Measurements from ENCODE around the gene SPINT1.
"Not testable (repeated sequence)": the region's sequence is repeated elsewhere in the genome, so short reads cannot be mapped to it uniquely, and the experiment has no call there.

The SPINT1 gene

DNA sequence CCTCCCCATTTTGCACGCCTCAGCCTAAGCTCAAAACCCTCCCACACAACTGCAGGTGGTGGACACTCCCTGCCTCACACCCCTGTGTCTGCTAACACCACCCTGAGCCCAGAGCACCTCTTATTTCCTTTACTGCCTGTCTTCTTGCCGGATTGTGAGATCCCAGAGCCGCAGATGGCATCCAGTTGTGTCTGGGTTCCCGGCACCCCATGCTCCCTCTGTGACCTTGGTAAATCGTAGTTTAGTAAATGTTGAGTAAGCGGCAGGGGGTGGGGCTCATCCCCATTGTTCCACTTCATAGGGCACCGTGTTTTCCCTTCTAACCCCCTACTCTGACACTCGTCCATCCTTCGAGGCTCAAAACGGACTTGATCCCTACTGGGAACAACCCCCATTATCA lies 14.9 kb downstream of the SPINT1 start:
- Mint-ChIP-seq H3K27me3 (ENCODE audit: low read depth) (no peaks in the 10 kb centered on the region), H3K36me3 (ENCODE audit: low read depth) (no peaks in the 10 kb centered on the region), H3K4me1 (ENCODE audit: low read depth) (peaks cover 10% of the 10 kb centered on the region), H3K4me3 (no peak overlapping the region), H3K9me3 (no peaks in the 10 kb centered on the region), H3K27ac (no peak overlapping the region)
- no peak for DNase-seq (ENCODE audit: low spot score)

DNA sequence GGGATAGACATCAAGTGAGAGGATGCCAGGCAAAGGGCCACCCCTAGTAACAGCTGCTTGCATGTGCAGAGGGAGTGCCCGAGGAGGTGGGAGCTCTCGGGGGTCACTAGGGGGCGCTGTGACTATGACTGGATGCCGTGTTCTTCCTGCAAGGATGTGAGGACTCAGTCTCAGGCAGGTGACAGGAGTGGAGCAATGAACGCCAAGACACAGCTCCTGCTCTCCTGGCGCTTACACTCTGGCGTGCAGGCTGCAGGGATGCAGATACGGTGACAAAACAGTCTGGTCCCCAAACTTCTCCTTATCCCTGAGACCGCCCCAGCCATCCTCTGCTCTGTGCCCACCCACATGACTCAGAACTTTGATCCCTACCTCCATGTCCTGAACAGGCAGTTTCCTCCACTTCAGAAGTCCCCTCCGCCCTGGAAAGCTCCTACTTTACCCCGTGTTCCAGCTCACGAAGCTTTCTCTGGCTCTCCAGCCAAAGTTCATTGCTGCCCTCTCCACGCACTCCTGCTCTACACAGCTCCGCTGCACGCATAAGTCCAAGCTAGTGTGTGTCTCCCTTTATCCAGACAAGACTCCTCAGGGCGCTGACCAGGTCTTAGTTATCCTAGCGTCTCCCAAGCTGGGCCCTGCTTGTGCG lies 15.5 kb downstream of the SPINT1 start:
- peak; percentile 73 for DNase-seq (ENCODE audit: low spot score)
- Mint-ChIP-seq H3K27me3 (ENCODE audit: low read depth) (no peaks in the 10 kb centered on the region), H3K4me1 (ENCODE audit: low read depth) (peaks cover 10% of the 10 kb centered on the region), H3K4me3 (no peak overlapping the region), H3K9me3 (no peaks in the 10 kb centered on the region), H3K36me3 (ENCODE audit: low read depth) (no peaks in the 10 kb centered on the region), H3K27ac (no peak overlapping the region)

DNA sequence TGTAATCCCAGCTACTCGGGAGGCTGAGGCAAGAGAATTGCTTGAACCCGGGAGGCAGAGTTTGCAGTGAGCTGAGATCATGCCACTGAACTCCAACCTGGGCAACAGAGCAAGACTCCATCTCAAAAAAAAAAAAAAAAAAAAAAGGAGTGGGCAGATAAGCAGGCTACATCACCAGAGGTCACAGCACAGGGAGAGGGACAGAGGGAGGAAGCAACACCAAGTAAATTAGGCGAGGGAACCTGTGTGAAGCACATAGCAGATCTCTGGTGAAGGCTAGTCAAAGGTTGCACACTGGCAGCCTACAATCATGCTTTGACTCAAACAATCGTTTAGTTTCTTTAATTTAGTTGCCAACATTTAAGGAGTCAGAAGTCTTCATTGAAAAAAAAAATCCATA lies 17.3 kb downstream of the SPINT1 start:
- not testable (repeated sequence) for H3K9me3 Mint-ChIP-seq; H3K27me3 Mint-ChIP-seq (ENCODE audit: low read depth); H3K27ac Mint-ChIP-seq; DNase-seq (ENCODE audit: low spot score); H3K36me3 Mint-ChIP-seq (ENCODE audit: low read depth); H3K4me3 Mint-ChIP-seq
- H3K4me1 Mint-ChIP-seq (ENCODE audit: low read depth): peaks cover 10% of the 10 kb centered on the region

DNA sequence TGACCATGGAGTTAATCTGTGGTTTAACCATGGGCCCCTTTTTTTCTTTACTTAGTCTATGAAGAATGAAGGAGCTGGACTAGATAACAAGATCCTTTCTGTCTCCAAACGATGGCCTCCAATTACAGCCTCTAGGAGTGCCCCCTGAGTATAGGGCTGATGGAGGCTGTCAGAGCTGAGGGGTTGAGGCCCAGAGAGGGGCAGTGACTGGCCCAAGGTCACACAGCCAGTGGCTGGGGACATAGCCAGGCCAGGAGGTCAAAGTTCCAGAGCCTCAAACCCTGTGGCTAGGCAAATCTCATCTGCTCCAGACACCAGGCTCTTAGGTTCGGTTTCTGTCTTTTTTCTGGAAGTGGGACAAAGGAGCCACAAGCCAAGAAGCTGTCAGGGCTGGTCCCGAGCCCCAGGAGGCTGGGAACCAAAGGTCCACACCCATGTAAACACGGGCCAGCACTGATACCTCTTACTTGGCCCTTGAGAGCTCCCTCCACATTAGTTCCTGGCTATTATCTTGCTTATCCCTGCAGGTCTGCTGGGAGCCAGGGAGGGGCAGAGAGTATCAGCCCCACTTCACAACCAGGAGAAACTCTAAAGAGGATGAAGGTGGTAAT lies 19.9 kb downstream of the SPINT1 start:
- H3K9me3 Mint-ChIP-seq: no peaks in the 10 kb centered on the region
- DNase-seq (ENCODE audit: low spot score): no peak
- peaks cover 9% of the 10 kb centered on the region for H3K4me1 Mint-ChIP-seq (ENCODE audit: low read depth)
- H3K27ac Mint-ChIP-seq: no peak overlapping the region
- no peak overlapping the region for H3K4me3 Mint-ChIP-seq
- H3K27me3 Mint-ChIP-seq (ENCODE audit: low read depth): no peaks in the 10 kb centered on the region
- H3K36me3 Mint-ChIP-seq (ENCODE audit: low read depth): no peaks in the 10 kb centered on the region

DNA sequence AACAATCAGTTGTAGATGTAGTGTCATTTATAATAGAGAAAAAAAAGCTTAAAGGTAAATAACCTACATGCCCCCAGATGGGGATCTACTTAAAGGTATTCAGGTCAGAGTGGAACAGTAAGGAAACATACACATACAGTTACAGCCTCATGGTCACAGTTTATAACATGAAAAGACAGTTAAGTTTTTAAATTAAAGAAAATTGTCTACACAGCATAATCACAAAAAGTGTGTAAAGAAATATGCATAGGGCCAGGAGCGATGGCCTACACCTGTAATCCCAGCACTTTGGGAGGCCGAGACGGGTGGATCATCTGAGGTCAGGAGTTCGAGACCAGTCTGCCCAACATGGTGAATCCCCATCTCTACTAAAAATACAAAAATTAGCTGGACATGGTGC lies 23.4 kb downstream of the SPINT1 start:
- DNase-seq (ENCODE audit: low spot score): no peak
- Mint-ChIP-seq H3K27me3 (ENCODE audit: low read depth) (peaks cover 5% of the 10 kb centered on the region), H3K4me1 (ENCODE audit: low read depth) (no peaks in the 10 kb centered on the region), H3K9me3 (no peaks in the 10 kb centered on the region), H3K36me3 (ENCODE audit: low read depth) (no peaks in the 10 kb centered on the region), H3K27ac (no peak overlapping the region), H3K4me3 (no peak overlapping the region)

DNA sequence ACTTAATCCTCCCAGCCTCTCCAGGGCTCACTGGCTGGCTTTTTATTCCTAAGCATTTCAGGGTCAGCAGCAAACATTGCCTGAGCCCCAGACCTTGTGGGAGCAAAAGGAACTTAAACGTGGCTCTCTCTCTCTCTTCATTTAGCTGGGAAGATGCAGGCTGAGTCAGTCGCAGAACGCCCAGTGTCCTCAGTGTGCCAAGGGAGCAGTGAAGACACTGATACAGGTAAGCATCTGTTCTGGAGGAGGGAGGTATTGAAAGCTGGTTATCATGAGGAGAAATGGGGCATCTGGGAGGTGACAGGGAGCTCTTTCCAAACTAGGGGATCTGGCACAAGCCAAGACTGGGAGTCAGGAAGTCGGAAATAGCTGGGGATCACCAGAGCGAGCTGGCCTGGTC lies 25.8 kb downstream of the SPINT1 start:
- Mint-ChIP-seq H3K36me3 (ENCODE audit: low read depth) (no peaks in the 10 kb centered on the region), H3K27ac (no peak overlapping the region), H3K9me3 (no peaks in the 10 kb centered on the region), H3K4me3 (no peak overlapping the region), H3K4me1 (ENCODE audit: low read depth) (peaks cover 6% of the 10 kb centered on the region), H3K27me3 (ENCODE audit: low read depth) (peaks cover 11% of the 10 kb centered on the region)
- DNase-seq (ENCODE audit: low spot score): no peak

DNA sequence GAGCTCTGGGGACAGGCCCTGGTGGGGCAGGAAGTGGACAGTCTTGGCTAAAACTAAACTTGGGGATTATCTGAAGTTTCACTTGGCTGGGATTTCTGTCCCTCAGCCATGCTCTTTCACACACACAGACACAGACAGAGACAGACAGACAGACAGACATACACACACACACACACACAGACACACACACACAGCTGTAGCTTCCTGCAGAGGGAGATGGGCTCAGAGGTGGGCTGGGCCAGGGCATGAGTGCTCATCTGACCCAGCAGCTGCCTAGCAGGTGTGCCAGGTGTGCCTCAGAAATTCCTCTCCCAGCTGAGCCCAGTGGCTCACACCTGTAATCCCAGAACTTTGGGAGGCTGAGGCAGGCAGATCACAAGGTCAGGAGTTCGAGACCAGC lies 26.9 kb downstream of the SPINT1 start:
- no peak overlapping the region for H3K27ac Mint-ChIP-seq
- DNase-seq (ENCODE audit: low spot score): no peak
- H3K27me3 Mint-ChIP-seq (ENCODE audit: low read depth): peaks cover 12% of the 10 kb centered on the region
- no peak overlapping the region for H3K4me3 Mint-ChIP-seq
- no peaks in the 10 kb centered on the region for H3K9me3 Mint-ChIP-seq
- no peaks in the 10 kb centered on the region for H3K36me3 Mint-ChIP-seq (ENCODE audit: low read depth)
- peaks cover 6% of the 10 kb centered on the region for H3K4me1 Mint-ChIP-seq (ENCODE audit: low read depth)

DNA sequence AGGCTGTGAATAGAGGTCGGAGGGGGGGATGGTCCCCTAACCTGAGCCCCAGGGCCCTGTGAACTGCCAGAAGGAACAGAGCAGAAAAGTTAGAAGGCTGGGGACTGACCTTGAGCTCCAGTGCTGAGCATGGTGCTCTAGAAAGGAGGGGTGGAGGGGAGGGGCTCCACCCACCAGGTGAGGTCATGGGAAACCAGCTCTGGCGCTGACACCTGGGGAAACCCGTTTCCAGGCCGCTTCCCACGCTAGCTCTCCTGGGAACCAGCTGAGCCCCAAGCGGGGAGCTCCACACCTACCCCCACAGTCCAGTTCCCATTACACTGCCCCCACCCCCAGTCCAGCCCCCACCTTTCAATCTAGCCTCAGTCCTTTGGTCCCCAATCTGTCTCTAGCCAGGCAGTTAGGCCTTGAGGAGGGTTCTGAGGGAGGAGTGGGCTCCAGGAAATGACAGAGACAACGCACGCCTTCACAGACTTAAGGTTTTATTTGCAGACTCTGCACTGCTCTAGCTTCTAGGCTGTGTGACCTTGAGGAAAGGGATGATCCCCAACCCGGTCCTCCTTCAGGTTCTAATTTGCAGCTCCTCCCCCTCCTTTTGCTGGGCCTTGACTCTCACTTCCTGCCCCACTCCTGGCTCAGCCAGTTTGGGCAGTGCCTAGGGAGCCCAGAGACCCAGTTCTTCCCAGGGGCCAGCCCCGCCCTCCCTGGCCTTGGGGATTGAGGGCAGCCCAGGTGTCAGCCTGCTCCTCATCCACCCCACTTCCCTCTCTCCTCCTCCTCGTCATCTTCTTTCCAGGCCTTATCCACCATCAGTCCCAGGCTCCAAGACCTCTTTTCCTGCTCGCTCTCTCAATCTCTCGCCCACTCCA lies 28.1 kb downstream of the SPINT1 start:
- H3K36me3 Mint-ChIP-seq (ENCODE audit: low read depth): no peaks in the 10 kb centered on the region
- no peaks in the 10 kb centered on the region for H3K9me3 Mint-ChIP-seq
- DNase-seq (ENCODE audit: low spot score): no peak
- H3K27me3 Mint-ChIP-seq (ENCODE audit: low read depth): peaks cover 18% of the 10 kb centered on the region
- H3K4me1 Mint-ChIP-seq (ENCODE audit: low read depth): peaks cover 6% of the 10 kb centered on the region
- no peak overlapping the region for H3K27ac Mint-ChIP-seq
- H3K4me3 Mint-ChIP-seq: no peak overlapping the region

DNA sequence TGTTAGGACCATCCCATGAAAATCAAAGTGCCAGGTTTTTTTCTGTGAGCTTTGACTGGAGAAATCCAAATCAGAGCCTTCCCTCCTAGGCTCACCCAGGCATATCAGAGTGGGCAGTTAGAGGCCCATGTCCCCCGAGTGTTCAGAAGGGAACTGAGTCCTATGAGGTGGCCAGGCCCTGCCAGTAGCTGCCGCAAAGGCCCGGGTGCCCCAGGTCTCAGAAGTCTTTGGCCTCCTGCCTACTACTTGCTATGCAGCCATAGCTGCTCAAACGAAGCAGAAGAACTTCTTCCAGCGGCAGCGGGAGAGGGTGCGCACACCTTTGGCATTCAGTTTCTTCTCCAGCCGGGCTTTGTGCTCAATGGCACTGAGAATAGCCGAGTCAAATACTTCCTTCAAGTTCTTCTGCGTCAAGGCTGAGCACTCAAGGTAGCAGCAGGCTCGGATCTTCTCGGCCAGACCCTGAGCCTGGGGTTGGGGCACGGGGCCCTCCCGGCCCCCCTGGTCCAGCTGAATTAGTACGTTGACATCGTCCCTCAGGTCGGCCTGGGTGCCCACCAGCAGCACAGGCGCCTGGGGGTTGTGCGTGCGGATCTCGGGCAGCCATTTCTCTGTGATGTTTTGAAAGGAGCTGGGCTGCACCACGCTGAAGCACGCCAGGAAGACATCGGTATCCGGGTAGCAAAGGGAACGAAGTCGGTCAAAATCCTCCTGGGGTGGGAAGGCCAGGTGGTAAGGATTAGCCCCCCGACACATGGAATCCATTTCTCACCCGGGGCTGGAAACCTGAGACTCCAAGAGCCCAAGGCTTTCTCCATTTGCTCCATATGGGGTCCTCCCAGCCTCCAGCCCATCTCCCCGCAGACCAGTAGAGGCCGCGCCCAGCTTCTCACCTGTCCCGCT lies 29.2 kb downstream of the SPINT1 start:
- H3K9me3 Mint-ChIP-seq: no peaks in the 10 kb centered on the region
- H3K27me3 Mint-ChIP-seq (ENCODE audit: low read depth): peaks cover 18% of the 10 kb centered on the region
- no peaks in the 10 kb centered on the region for H3K36me3 Mint-ChIP-seq (ENCODE audit: low read depth)
- no peak for DNase-seq (ENCODE audit: low spot score)
- H3K4me1 Mint-ChIP-seq (ENCODE audit: low read depth): peaks cover 6% of the 10 kb centered on the region
- H3K27ac Mint-ChIP-seq: no peak overlapping the region
- H3K4me3 Mint-ChIP-seq: peak overlapping the region; percentile 74

DNA sequence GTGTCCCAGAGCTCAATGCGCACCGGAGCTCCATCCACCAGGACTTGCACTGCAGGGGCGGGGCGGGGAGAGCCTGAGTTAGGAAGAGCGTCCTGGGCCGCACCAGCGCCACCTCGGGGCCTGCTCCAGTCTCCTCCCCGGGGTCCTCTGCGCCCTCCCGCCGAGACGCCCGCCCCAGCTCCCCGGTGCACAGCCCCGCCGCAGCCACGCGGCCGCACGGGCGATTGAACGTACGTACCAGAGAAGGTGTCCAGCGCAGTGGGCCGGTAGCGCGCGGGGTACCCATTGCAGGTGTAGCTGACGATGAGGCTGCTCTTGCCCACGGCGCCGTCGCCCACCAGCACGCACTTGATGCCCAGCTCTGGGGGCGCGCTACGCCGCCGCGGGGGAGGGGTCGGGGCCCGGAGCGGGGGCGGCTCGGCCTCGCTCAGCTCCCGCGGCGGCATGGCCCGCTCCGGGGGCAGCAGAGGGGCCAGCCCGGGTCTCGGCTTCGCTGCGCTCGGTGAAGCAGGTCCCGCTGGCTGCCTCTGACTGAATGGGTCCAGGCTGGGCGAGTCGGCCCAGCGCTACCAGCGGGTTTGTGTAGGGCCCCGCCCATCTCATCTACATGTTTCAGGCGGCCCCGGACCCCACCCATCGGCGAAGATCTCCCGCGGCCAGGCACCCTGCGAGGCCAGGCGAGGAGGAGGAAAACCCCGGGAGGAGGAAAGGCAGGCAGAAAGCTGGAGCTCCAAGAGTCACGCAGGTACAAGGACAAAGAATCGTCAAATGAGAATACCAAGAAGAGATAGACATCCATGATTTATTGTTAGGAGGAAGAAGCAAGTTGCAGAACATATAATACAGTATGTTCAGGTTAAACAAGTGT lies 30.1 kb downstream of the SPINT1 start, which contains the start of gene RHOV:
RHOV (minus strand) TSS at position 541 of the 868 bp plus-strand sequence; CDS start at position 446, 95 bp downstream.
- H3K36me3 Mint-ChIP-seq (ENCODE audit: low read depth): no peaks in the 10 kb centered on the region
- peaks cover 11% of the 10 kb centered on the region for H3K4me1 Mint-ChIP-seq (ENCODE audit: low read depth)
- peak within 1 kb of the TSS; percentile 6 for H3K27ac Mint-ChIP-seq
- H3K9me3 Mint-ChIP-seq: no peaks in the 10 kb centered on the region
- H3K4me3 Mint-ChIP-seq: peak within 1 kb of the TSS; percentile 86
- DNase-seq (ENCODE audit: low spot score): peak; percentile 67
- peaks cover 18% of the 10 kb centered on the region for H3K27me3 Mint-ChIP-seq (ENCODE audit: low read depth)

DNA sequence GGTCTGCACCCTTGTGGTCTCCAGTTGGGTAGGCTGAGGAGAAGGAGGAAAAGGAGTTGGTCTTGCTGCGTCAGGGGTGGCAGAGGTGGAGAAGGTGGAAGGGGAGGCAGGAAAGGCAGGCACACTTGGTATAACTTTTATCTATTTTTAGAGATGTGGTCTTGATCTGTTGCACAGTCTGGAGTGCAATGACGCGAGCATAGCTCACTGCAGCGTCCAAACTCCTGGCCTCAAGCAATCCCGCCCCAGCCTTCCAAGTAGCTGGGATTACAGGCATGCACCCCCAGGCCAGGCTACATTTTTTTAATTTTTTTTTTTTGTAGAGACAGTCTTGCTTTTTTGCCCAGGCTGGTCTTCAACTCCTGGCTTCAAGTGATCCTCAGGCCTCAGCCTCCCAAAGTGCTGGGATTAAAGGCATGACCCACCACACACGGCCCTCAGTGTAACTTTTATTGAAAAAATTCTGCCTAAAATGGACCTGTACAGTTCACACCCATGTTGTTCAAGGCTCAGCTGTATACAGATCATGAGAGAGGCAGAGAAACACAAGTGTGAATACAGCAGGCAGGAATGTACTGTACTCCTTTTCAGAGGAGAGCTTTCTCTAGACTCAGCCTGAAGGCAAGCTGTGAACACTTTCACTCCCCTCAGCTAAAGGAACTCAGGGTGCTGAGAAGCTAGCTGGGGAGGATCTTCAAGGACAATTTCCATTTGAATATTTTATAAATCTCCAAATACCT lies 32.3 kb downstream of the SPINT1 start:
- H3K4me3 Mint-ChIP-seq: no peak overlapping the region

DNA sequence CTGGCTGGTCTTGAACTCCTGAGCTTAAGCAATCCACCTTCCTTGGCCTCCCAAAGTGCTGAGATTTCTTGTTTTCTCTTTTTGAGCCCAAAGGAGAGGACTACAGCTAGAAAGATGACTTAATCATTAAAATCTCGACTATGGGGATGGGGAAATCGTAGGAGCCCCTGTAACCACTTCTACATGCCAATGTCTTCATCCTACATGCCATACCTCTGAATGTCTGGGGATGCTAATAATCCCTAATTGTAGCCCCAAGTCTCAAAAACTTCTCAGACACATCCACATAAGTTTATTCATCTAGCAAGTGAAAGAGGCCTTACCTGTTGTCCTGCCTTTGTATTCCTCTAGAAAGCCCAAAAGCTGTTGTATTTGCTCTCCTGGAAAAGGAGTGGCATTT lies 33.8 kb downstream of the SPINT1 start:
- Mint-ChIP-seq H3K9me3 (no peaks in the 10 kb centered on the region), H3K27ac (no peak overlapping the region), H3K36me3 (ENCODE audit: low read depth) (no peaks in the 10 kb centered on the region), H3K4me1 (ENCODE audit: low read depth) (peaks cover 15% of the 10 kb centered on the region), H3K4me3 (no peak overlapping the region), H3K27me3 (ENCODE audit: low read depth) (peaks cover 13% of the 10 kb centered on the region)
- no peak for DNase-seq (ENCODE audit: low spot score)

More for the DNA sequence above, 32.3 kb downstream of the SPINT1 start:
- no peak overlapping the region for H3K27ac Mint-ChIP-seq
- no peaks in the 10 kb centered on the region for H3K9me3 Mint-ChIP-seq
- no peak for DNase-seq (ENCODE audit: low spot score)
- no peaks in the 10 kb centered on the region for H3K36me3 Mint-ChIP-seq (ENCODE audit: low read depth)
- peaks cover 15% of the 10 kb centered on the region for H3K4me1 Mint-ChIP-seq (ENCODE audit: low read depth)
- peaks cover 13% of the 10 kb centered on the region for H3K27me3 Mint-ChIP-seq (ENCODE audit: low read depth)

Data from T-helper 2 cell treated with Interferon-gamma antibody and Interleukin-4, amounts not matched to agents 5 μg/mL and 100 μg/mL, for 36 hours (primary cell).